Fibroblast of villous mesenchyme (primary cell): ENCODE measurements around the gene PRRT1. TPM values are rescaled to one million over a fixed set of nuclear protein-coding genes. Genes with fewer than 3 reads are reported as not detected.

Experiments
- DNase-seq: peaks from one replicate; pipeline ENCODE4 v3.0.0-alpha.2; 2010; ENCODE audit warnings: low read depth
- H3K4me3 ChIP-seq: 2 replicates; pipeline ENCODE4 v1.5.1; 2011; ENCODE audit warnings: low read depth, mild to moderate bottlenecking, low read length
- CTCF ChIP-seq: IDR thresholded peaks from 2 replicates; pipeline ENCODE4 v1.5.1; 2012; ENCODE audit warnings: low read depth, mild to moderate bottlenecking, low read length; ENCODE audit not compliant: insufficient read depth
- total RNA-seq: library from RNA; depleted of rRNA; stranded (reverse); fragments of >200 nt; gene quantifications from 2 replicates; pipeline ENCODE4 v1.2.3, GENCODE V29; 2012

PRRT1 gene
- total RNA-seq, 1 donor: under 0.01 TPM

- no peak for TF ChIP-seq CTCF
- H3K4me3 ChIP-seq: peak overlapping the region; percentile 48
- no peak for DNase-seq
Measured at GRCh38 chr6:32191696-32192607, 40.2 kb upstream of the PRRT1 start.

DNA sequence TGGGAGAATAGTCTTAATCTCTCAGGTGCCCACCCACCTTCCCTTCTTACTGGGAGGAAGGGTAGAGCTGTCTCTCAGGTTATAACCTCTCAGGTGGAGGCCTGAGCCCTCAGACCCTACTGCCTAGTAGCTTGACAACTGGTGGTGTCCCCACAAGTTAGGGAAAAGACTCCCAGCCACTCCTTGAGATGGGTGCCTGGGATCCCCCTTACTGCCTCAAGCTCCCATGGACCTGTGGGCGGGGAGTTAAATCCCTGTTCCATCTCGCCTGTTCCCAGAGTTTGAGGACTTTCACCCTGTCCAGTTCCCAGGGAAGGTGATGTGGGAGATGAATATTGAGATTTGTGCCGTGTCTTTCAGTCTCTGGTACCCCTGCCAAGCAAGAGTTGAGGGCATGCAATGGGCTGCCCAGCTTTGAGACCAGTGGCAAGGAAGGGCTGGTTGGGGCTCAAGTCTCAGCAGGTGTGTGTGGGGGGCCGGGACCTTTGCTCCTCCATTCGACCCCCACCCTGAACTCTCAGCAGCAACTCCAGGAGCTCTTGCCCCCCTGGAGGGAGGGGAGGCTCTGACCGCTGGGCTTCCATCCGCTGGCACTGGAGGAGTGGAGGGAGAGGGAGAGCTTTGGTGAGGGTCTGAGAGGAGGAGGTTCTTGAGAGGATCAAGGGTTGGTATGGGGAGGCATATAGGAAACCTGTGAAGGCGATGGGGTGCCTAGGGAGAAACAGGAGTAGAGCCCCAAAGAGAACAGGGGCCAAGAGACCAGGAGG is 39.4 kb upstream of the PRRT1 start:
- TF ChIP-seq CTCF: no peak
- H3K4me3 ChIP-seq: peak overlapping the region; percentile 85
- DNase-seq: no peak

GRCh38 chr6:32190054-32190851 is 38.5 kb upstream of the PRRT1 start, which contains the start of gene PBX2:
PBX2 (minus strand) TSS chr6:32190202; CDS start chr6:32189915, 287 bp downstream.
- DNase-seq: peak; percentile 93
- no peak for TF ChIP-seq CTCF
- H3K4me3 ChIP-seq: peak within 1 kb of the TSS; percentile 85

- peak overlapping the region; percentile 85 for H3K4me3 ChIP-seq
- TF ChIP-seq CTCF: no peak
- DNase-seq: no peak
Measured at GRCh38 chr6:32189742-32190053, 38.0 kb upstream of the PRRT1 start.

GRCh38 chr6:32189069-32189741 is 37.5 kb upstream of the PRRT1 start:
- DNase-seq: no peak
- peak overlapping the region; percentile 85 for H3K4me3 ChIP-seq
- TF ChIP-seq CTCF: no peak
